HL-60 (cell line): ENCODE results near the gene TFCP2.

Experiments
- GABPA ChIP-seq: IDR thresholded peaks from 2 replicates; pipeline ENCODE4 v1.6.1; 2012; ENCODE audit warnings: low read depth
- REST ChIP-seq: IDR thresholded peaks from 2 replicates; pipeline ENCODE4 v1.6.1; 2012; ENCODE audit warnings: low read depth; ENCODE audit not compliant: insufficient replicate concordance
- SPI1 ChIP-seq: IDR thresholded peaks from 2 replicates; pipeline ENCODE4 v1.6.1; 2012; ENCODE audit warnings: low read depth, mild to moderate bottlenecking, borderline replicate concordance
- TF ChIP-seq, protein P1 (sequence below): IDR thresholded peaks from one replicate; pipeline ENCODE4 v1.5.1; 2011; ENCODE audit warnings: low read length, control low read depth, inconsistent platforms; ENCODE audit not compliant: insufficient read depth

DNA sequence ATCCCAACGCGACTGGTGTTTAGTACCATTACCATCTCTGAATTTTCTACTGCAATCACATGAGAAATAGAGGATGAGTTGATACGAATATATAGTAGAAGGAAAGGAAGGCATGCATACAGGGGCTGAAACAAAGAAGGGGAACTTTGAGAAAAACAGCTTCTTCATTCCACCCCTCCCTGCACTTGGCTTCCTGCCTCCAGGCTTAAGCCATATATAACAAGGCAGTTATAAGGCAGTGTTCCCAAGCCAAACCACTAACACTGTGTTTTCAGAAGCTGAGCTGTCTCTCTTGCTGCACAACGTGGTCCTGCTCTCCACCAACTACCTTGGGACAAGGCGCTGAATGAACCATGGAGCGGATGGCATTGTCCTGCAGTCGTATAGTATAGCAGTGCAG, 113.8 kb downstream of the TFCP2 start:
- TF ChIP-seq, protein P1, sequence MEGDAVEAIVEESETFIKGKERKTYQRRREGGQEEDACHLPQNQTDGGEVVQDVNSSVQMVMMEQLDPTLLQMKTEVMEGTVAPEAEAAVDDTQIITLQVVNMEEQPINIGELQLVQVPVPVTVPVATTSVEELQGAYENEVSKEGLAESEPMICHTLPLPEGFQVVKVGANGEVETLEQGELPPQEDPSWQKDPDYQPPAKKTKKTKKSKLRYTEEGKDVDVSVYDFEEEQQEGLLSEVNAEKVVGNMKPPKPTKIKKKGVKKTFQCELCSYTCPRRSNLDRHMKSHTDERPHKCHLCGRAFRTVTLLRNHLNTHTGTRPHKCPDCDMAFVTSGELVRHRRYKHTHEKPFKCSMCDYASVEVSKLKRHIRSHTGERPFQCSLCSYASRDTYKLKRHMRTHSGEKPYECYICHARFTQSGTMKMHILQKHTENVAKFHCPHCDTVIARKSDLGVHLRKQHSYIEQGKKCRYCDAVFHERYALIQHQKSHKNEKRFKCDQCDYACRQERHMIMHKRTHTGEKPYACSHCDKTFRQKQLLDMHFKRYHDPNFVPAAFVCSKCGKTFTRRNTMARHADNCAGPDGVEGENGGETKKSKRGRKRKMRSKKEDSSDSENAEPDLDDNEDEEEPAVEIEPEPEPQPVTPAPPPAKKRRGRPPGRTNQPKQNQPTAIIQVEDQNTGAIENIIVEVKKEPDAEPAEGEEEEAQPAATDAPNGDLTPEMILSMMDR: no peak
- TF ChIP-seq GABPA (no peak), REST (no peak), SPI1 (no peak)
